Gastroesophageal sphincter (tissue), 4 donors: Measurements from ENCODE around the gene RAB14. TPM values are rescaled to one million over a fixed set of nuclear protein-coding genes. Genes with fewer than 3 reads are reported as not detected.

ENCODE experiments used
- ATAC-seq: fragments of 150-250 bp; one replicate; pipeline ENCODE4 v1.9.1; 2016; ENCODE audit warnings: mild to moderate bottlenecking, moderate library complexity
- H3K27ac ChIP-seq, 4 donors: fragments of 200-600 bp; sonication (generic) in 3 of 4; 1 replicate in 3 of 4; 2 replicates in 1 of 4; pipeline ENCODE4 v1.5.1; 2016 to 2019
- H3K27me3 ChIP-seq: fragments of 200-600 bp; sonication (generic); one replicate; pipeline ENCODE4 v1.5.1; 2019
- H3K36me3 ChIP-seq, 2 donors: fragments of 200-600 bp; sonication (generic); one replicate each; pipeline ENCODE4 v1.5.1; 2019; ENCODE audit warnings: control low read depth in 1 of 2
- H3K4me1 ChIP-seq, 3 donors: fragments of 200-600 bp; sonication (generic); 1 replicate in 2 of 3; 2 replicates in 1 of 3; pipeline ENCODE4 v1.5.1; 2016 to 2019; ENCODE audit warnings: control low read depth in 2 of 3
- H3K4me3 ChIP-seq, 2 donors: fragments of 200-600 bp; sonication (generic); one replicate each; pipeline ENCODE4 v1.5.1; 2019; ENCODE audit warnings: mild to moderate bottlenecking in 1 of 2, moderate library complexity in 1 of 2
- H3K9me3 ChIP-seq, 3 donors: fragments of 200-600 bp; sonication (generic); one replicate each; pipeline ENCODE4 v1.5.1; 2017 to 2019; ENCODE audit warnings: control low read depth in 2 of 3
- CTCF ChIP-seq, 4 experiments: fragments of 200-600 bp in 2 of 4; fragments of 450-650 bp in 2 of 4; sonication (generic) in 1 of 4; IDR thresholded peaks; one replicate each; pipeline ENCODE4 v1.5.1; 2017 to 2019; ENCODE audit warnings: antibody characterized with exemption in 4 of 4, mild to moderate bottlenecking in 2 of 4, moderate library complexity in 2 of 4
- EP300 ChIP-seq: sonication (generic); formaldehyde crosslinking; IDR thresholded peaks from one replicate; pipeline ENCODE4 v1.6.1; 2017; ENCODE audit warnings: antibody characterized with exemption, mild to moderate bottlenecking
- POLR2A ChIP-seq, 2 donors: fragments of 450-650 bp; IDR thresholded peaks; one replicate each; pipeline ENCODE4 v1.6.1; 2017; ENCODE audit warnings: antibody characterized with exemption in 2 of 2, mild to moderate bottlenecking in 2 of 2, moderate library complexity in 1 of 2
- POLR2AphosphoS5 ChIP-seq: sonication (generic); formaldehyde crosslinking; IDR thresholded peaks from one replicate; pipeline ENCODE4 v1.6.1; 2017; ENCODE audit warnings: antibody characterized with exemption
- WGBS, 2 donors: methylation state at CpG; one replicate each; pipeline ENCODE4 v1.1.5; 2018; ENCODE audit warnings: low coverage in 1 of 2; 5-methylcytosine and 5-hydroxymethylcytosine counted together
- total RNA-seq, 4 donors: library from RNA; depleted of rRNA; stranded (reverse); fragments of >200 nt; gene quantifications; one replicate each; pipeline ENCODE4 v1.1.0, GENCODE V29; 2016

Gene RAB14
- total RNA-seq, 4 donors from 2014 or later, result 29.7 to 40.2 (median 31.4) TPM

- Histone ChIP-seq H3K36me3 (peaks cover 0 to 31% of the 10 kb centered on the region in 2 donors), H3K9me3 (no peaks in the 10 kb centered on the region), H3K27me3 (no peaks in the 10 kb centered on the region), H3K4me3 (no peak overlapping the region), H3K27ac (no peak overlapping the region), H3K4me1 (peaks cover 0 to 69% (median 13%) of the 10 kb centered on the region in 3 donors)
- 71 to 92% methylated on average over 3 of the region's 3 CpGs for WGBS, 2 donors
- no peak for ATAC-seq
- TF ChIP-seq EP300 (no peak), POLR2AphosphoS5 (no peak), CTCF (IDR thresholded peaks at IDR 0.05) (no peak), POLR2A (IDR thresholded peaks at IDR 0.05) (no peak)
Measured at GRCh38 chr9:121185178-121185745, 16.4 kb downstream of the RAB14 start.

- Histone ChIP-seq H3K4me1 (peaks cover 0 to 69% (median 13%) of the 10 kb centered on the region in 3 donors), H3K4me3 (no peak overlapping the region), H3K27me3 (no peaks in the 10 kb centered on the region), H3K27ac (no peak overlapping the region), H3K36me3 (peaks cover 0 to 38% of the 10 kb centered on the region in 2 donors), H3K9me3 (no peaks in the 10 kb centered on the region)
- no peak for ATAC-seq
- TF ChIP-seq POLR2AphosphoS5 (no peak), POLR2A (IDR thresholded peaks at IDR 0.05) (no peak), EP300 (no peak), CTCF (IDR thresholded peaks at IDR 0.05) (no peak)
Measured at GRCh38 chr9:121184463-121184862, 17.2 kb downstream of the RAB14 start.

GRCh38 chr9:121183666-121184423 lies 17.8 kb downstream of the RAB14 start:
- H3K27me3 ChIP-seq, result no peaks in the 10 kb centered on the region
- ATAC-seq, result no peak
- H3K27ac ChIP-seq, result no peak overlapping the region
- H3K4me3 ChIP-seq, result no peak overlapping the region
- no peaks in the 10 kb centered on the region for H3K9me3 ChIP-seq
- peaks cover 0 to 44% of the 10 kb centered on the region in 2 donors for H3K36me3 ChIP-seq
- WGBS, 2 donors, result 58 to 85% methylated on average over 3 of the region's 3 CpGs
- TF ChIP-seq EP300 (no peak), POLR2A (IDR thresholded peaks at IDR 0.05) (no peak), POLR2AphosphoS5 (no peak), CTCF (IDR thresholded peaks at IDR 0.05) (no peak)
- peaks cover 0 to 67% (median 13%) of the 10 kb centered on the region in 3 donors for H3K4me1 ChIP-seq

- Histone ChIP-seq H3K9me3 (no peaks in the 10 kb centered on the region), H3K4me1 (peaks cover 0 to 64% (median 13%) of the 10 kb centered on the region in 3 donors), H3K27me3 (no peaks in the 10 kb centered on the region)
Measured at GRCh38 chr9:121182989-121183388, 18.7 kb downstream of the RAB14 start.

More at GRCh38 chr9:121182989-121183388, 18.7 kb downstream of the RAB14 start:
- Histone ChIP-seq H3K36me3 (peaks cover 0 to 51% of the 10 kb centered on the region in 2 donors), H3K4me3 (no peak overlapping the region), H3K27ac (peak overlapping the region in 1 of 4 donors; percentile 0)
- TF ChIP-seq POLR2A (IDR thresholded peaks at IDR 0.05) (no peak), EP300 (no peak), CTCF (IDR thresholded peaks at IDR 0.05) (no peak), POLR2AphosphoS5 (no peak)
- ATAC-seq, result no peak
